ENCODE results near the gene EPHX1. TPM values are rescaled to one million over a fixed set of nuclear protein-coding genes. Genes with fewer than 3 reads are reported as not detected.

The EPHX1 gene
- total RNA-seq, 2 experiments from 2014 or later, result 1.5 to 2.0 TPM

GRCh38 chr1:225768662-225769426 is 41.1 kb upstream of the EPHX1 start:
- no peak for DNase-seq
- Mint-ChIP-seq H3K9me3 (ENCODE audit: insufficient read depth) (no peaks in the 10 kb centered on the region), H3K27ac (no peak overlapping the region), H3K4me1 (ENCODE audit: low read depth) (no peaks in the 10 kb centered on the region), H3K4me3 (no peak overlapping the region), H3K27me3 (ENCODE audit: low read depth) (peaks cover 3% of the 10 kb centered on the region), H3K36me3 (ENCODE audit: low read depth) (no peaks in the 10 kb centered on the region)
- ATAC-seq, result no peak
- CTCF ChIA-PET, result interaction anchor here (1.1 to 2.0 kb wide), 3 partner anchors 9 to 450 kb away, joined by 3 to 8 read pairs (median 4); partner anchors contain the start of gene SRP9
- POLR2A ChIA-PET, result interaction anchor here (2.0 kb wide), 1 partner anchor 9 kb away, joined by 10 read pairs; the partner anchor contains the start of gene SRP9

GRCh38 chr1:225769687-225770086 is 40.2 kb upstream of the EPHX1 start:
- CTCF ChIA-PET, result interaction anchor here (1.1 to 2.0 kb wide), 3 partner anchors 8 to 451 kb away, joined by 3 to 8 read pairs (median 4); partner anchors contain the start of gene SRP9
- H3K27me3 Mint-ChIP-seq (ENCODE audit: low read depth), result peaks cover 3% of the 10 kb centered on the region
- POLR2A ChIA-PET, result interaction anchor here (0.7 to 2.0 kb wide), 2 partner anchors 8 to 590 kb away, joined by 3 to 10 read pairs; partner anchors contain the start of gene SRP9
- no peak overlapping the region for H3K4me3 Mint-ChIP-seq
- no peak for DNase-seq
- no peaks in the 10 kb centered on the region for H3K36me3 Mint-ChIP-seq (ENCODE audit: low read depth)
- no peaks in the 10 kb centered on the region for H3K4me1 Mint-ChIP-seq (ENCODE audit: low read depth)
- ATAC-seq, result no peak
- no peak overlapping the region for H3K27ac Mint-ChIP-seq
- no peaks in the 10 kb centered on the region for H3K9me3 Mint-ChIP-seq (ENCODE audit: insufficient read depth)

GRCh38 chr1:225770561-225771248 is 39.2 kb upstream of the EPHX1 start:
- Mint-ChIP-seq H3K4me1 (ENCODE audit: low read depth) (no peaks in the 10 kb centered on the region), H3K9me3 (ENCODE audit: insufficient read depth) (no peaks in the 10 kb centered on the region), H3K36me3 (ENCODE audit: low read depth) (no peaks in the 10 kb centered on the region), H3K27me3 (ENCODE audit: low read depth) (peaks cover 3% of the 10 kb centered on the region), H3K4me3 (no peak overlapping the region), H3K27ac (no peak overlapping the region)
- ChIA-PET POLR2A (no interaction called here), CTCF (no interaction called here)
- ATAC-seq (no peak), DNase-seq (no peak)

- Mint-ChIP-seq H3K27me3 (ENCODE audit: low read depth) (no peaks in the 10 kb centered on the region), H3K36me3 (ENCODE audit: low read depth) (no peaks in the 10 kb centered on the region), H3K27ac (no peak overlapping the region), H3K4me3 (no peak overlapping the region), H3K4me1 (ENCODE audit: low read depth) (no peaks in the 10 kb centered on the region), H3K9me3 (ENCODE audit: insufficient read depth) (no peaks in the 10 kb centered on the region)
- no peak for ATAC-seq
- ChIA-PET CTCF (interaction anchor here (0.6 to 2.5 kb wide), 5 partner anchors 8 to 297 kb away, joined by 3 to 11 read pairs (median 3); no protein-coding TSS in a partner anchor), POLR2A (no interaction called here)
- DNase-seq, result no peak
Measured at GRCh38 chr1:225771661-225772322, 38.1 kb upstream of the EPHX1 start.

GRCh38 chr1:225772323-225772768 is 37.6 kb upstream of the EPHX1 start:
- no peaks in the 10 kb centered on the region for H3K4me1 Mint-ChIP-seq (ENCODE audit: low read depth)
- H3K9me3 Mint-ChIP-seq (ENCODE audit: insufficient read depth), result no peaks in the 10 kb centered on the region
- no peak overlapping the region for H3K27ac Mint-ChIP-seq
- ATAC-seq (no peak), DNase-seq (peak; percentile 51)
- CTCF ChIA-PET, result interaction anchor here (0.6 to 2.5 kb wide), 9 partner anchors 9 to 299 kb away, joined by 3 to 11 read pairs (median 3); partner anchors contain the start of gene TMEM63A
- H3K4me3 Mint-ChIP-seq, result no peak overlapping the region
- POLR2A ChIA-PET, result no interaction called here
- no peaks in the 10 kb centered on the region for H3K27me3 Mint-ChIP-seq (ENCODE audit: low read depth)
- no peaks in the 10 kb centered on the region for H3K36me3 Mint-ChIP-seq (ENCODE audit: low read depth)

GRCh38 chr1:225772848-225773247 is 37.1 kb upstream of the EPHX1 start:
- no peak overlapping the region for H3K4me3 Mint-ChIP-seq
- no peaks in the 10 kb centered on the region for H3K4me1 Mint-ChIP-seq (ENCODE audit: low read depth)
- H3K9me3 Mint-ChIP-seq (ENCODE audit: insufficient read depth), result no peaks in the 10 kb centered on the region
- DNase-seq, result no peak
- ChIA-PET CTCF (interaction anchor here (0.8 to 2.5 kb wide), 7 partner anchors 14 to 299 kb away, joined by 3 to 11 read pairs (median 5); partner anchors contain the start of gene TMEM63A), POLR2A (no interaction called here)
- ATAC-seq, result no peak
- H3K36me3 Mint-ChIP-seq (ENCODE audit: low read depth), result no peaks in the 10 kb centered on the region
- H3K27ac Mint-ChIP-seq, result no peak overlapping the region
- H3K27me3 Mint-ChIP-seq (ENCODE audit: low read depth), result no peaks in the 10 kb centered on the region

- POLR2A ChIA-PET, result no interaction called here
Measured at GRCh38 chr1:225774281-225775147, 35.4 kb upstream of the EPHX1 start.

GRCh38 chr1:225776294-225776693 is 33.6 kb upstream of the EPHX1 start:
- ChIA-PET POLR2A (no interaction called here), CTCF (interaction anchor here (1.4 to 4.9 kb wide), 3 partner anchors 12 to 308 kb away, joined by 3 to 43 read pairs (median 6); no protein-coding TSS in a partner anchor)
- no peaks in the 10 kb centered on the region for H3K27me3 Mint-ChIP-seq (ENCODE audit: low read depth)
- peaks cover 18% of the 10 kb centered on the region for H3K36me3 Mint-ChIP-seq (ENCODE audit: low read depth)
- DNase-seq, result no peak
- peaks cover 19% of the 10 kb centered on the region for H3K4me1 Mint-ChIP-seq (ENCODE audit: low read depth)
- no peak overlapping the region for H3K27ac Mint-ChIP-seq
- H3K9me3 Mint-ChIP-seq (ENCODE audit: insufficient read depth), result no peaks in the 10 kb centered on the region
- ATAC-seq, result no peak
- H3K4me3 Mint-ChIP-seq, result no peak overlapping the region

More at GRCh38 chr1:225774281-225775147, 35.4 kb upstream of the EPHX1 start:
- H3K36me3 Mint-ChIP-seq (ENCODE audit: low read depth), result peaks cover 6% of the 10 kb centered on the region
- no peak overlapping the region for H3K4me3 Mint-ChIP-seq
- H3K27ac Mint-ChIP-seq, result no peak overlapping the region
- no peaks in the 10 kb centered on the region for H3K27me3 Mint-ChIP-seq (ENCODE audit: low read depth)
- CTCF ChIA-PET, result interaction anchor here (0.7 to 2.5 kb wide), 5 partner anchors 11 to 293 kb away, joined by 3 to 11 read pairs (median 3); partner anchors contain the start of gene TMEM63A
- ATAC-seq (no peak), DNase-seq (no peak)
- H3K9me3 Mint-ChIP-seq (ENCODE audit: insufficient read depth), result no peaks in the 10 kb centered on the region
- peaks cover 5% of the 10 kb centered on the region for H3K4me1 Mint-ChIP-seq (ENCODE audit: low read depth)

- DNase-seq, result no peak
- Mint-ChIP-seq H3K9me3 (ENCODE audit: insufficient read depth) (no peaks in the 10 kb centered on the region), H3K4me1 (ENCODE audit: low read depth) (peaks cover 21% of the 10 kb centered on the region), H3K36me3 (ENCODE audit: low read depth) (peaks cover 18% of the 10 kb centered on the region), H3K4me3 (no peak overlapping the region), H3K27me3 (ENCODE audit: low read depth) (no peaks in the 10 kb centered on the region), H3K27ac (no peak overlapping the region)
- ATAC-seq, result peak; percentile 6
- CTCF ChIA-PET, result interaction anchor here (0.6 to 4.9 kb wide), 37 partner anchors 8 to 378 kb away, joined by 3 to 43 read pairs (median 4); partner anchors contain the start of genes EPHX1, LBR, PYCR2 and TMEM63A
- POLR2A ChIA-PET, result interaction anchor here (0.6 to 4.0 kb wide), 37 partner anchors 8 to 532 kb away, joined by 3 to 50 read pairs (median 5); partner anchors contain the start of genes EPHX1, H3-3A, LBR and LIN9
Measured at GRCh38 chr1:225777058-225777582, 32.8 kb upstream of the EPHX1 start.

- Mint-ChIP-seq H3K27me3 (ENCODE audit: low read depth) (no peaks in the 10 kb centered on the region), H3K27ac (no peak within 1 kb of the TSS), H3K36me3 (ENCODE audit: low read depth) (peaks cover 25% of the 10 kb centered on the region), H3K4me1 (ENCODE audit: low read depth) (peaks cover 27% of the 10 kb centered on the region), H3K9me3 (ENCODE audit: insufficient read depth) (no peaks in the 10 kb centered on the region), H3K4me3 (no peak within 1 kb of the TSS)
- ATAC-seq (peak; percentile 99), DNase-seq (peak; percentile 99)
- ChIA-PET CTCF (interaction anchor here (0.6 to 4.9 kb wide), 38 partner anchors 9 to 377 kb away, joined by 3 to 43 read pairs (median 4); partner anchors contain the start of genes EPHX1, LBR, PYCR2 and TMEM63A), POLR2A (interaction anchor here (0.6 to 4.0 kb wide), 45 partner anchors 8 to 628 kb away, joined by 3 to 50 read pairs (median 4); partner anchors contain the start of genes EPHX1, H3-3A, LBR and LIN9)
Measured at GRCh38 chr1:225777583-225778336, 32.2 kb upstream of the EPHX1 start, which contains the start of gene SRP9. Gene SRP9, plus strand, starts transcription at chr1:225777826. Its CDS starts 115 bp downstream, at chr1:225777941.

Data from activated CD8-positive, alpha-beta T cell treated with anti-CD3 and anti-CD28 coated beads, Interleukin-2, amount 10 ng/mL, durations not matched to agents 7 days and 5 days (primary cell).